ENCODE measurements around the gene MAP3K5.
"Not testable (repeated sequence)": the region's sequence is repeated elsewhere in the genome, so short reads cannot be mapped to it uniquely, and the experiment has no call there.

The MAP3K5 gene

DNA sequence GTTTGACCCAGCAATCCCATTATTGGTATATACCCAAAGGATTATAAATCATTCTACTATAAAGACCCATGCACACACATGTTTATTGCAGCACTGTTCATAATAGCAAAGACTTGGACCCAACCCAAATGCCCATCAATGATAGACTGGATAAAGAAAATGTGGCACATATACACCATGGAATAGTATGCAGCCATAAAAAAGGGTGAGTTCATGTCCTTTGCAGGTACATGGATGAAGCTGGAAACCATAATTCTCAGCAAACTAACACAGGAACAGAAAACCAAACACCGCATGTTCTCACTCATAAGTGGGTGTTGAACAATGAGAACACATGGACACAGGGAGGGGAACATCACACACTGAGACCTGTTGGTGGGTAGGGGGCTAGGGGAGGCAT, 104.4 kb downstream of the MAP3K5 start:
- WGBS (ENCODE audit: extremely low coverage, insufficient coverage, insufficient read length): no CpG with 5 or more reads among the region's 1 CpG

DNA sequence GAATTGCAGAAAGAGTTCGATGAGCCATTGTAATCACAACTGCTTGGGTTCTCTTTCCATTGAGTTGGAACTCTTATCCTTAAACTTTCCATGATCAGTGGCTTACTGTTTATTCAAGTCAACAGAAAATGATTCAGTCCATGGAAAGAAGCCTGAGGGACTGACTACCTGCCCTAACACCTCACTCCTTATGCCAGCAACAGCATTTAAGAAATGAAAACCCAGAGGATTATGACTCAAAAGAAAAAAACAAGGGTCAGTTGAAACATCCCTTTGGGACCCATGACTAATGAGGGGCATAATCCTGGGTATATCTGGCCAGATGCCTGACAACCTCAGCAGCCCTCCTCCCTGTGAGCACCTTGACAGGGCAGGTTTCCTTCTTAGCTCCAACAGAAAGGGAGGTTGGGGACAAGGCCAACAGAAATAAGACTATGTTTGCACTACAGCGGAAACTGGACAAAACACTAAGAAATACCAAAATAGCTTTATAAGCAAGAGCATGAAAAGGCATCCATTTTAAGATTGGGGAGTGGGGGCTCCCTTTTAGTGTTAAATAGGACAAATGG, 106.7 kb downstream of the MAP3K5 start:
- no peak overlapping the region for H3K4me3 ChIP-seq (ENCODE audit: low read depth, low read length)
- no peak overlapping the region for H2AK5ac ChIP-seq (ENCODE audit: low read length)
- no peak overlapping the region for H3K9ac ChIP-seq (ENCODE audit: low read length)
- WGBS (ENCODE audit: extremely low coverage, insufficient coverage, insufficient read length): no CpG with 5 or more reads among the region's 2 CpGs
- no peak overlapping the region for H2AFZ ChIP-seq (ENCODE audit: insufficient read depth, low read length, poor library complexity)
- H3K23ac ChIP-seq (ENCODE audit: low read length): no peak overlapping the region
- no peak overlapping the region for H2BK120ac ChIP-seq (ENCODE audit: insufficient read depth, low read length, poor library complexity)
- no peak overlapping the region for H3K4me2 ChIP-seq (ENCODE audit: low read length)
- no peak overlapping the region for H3K27ac ChIP-seq (ENCODE audit: low read depth, low read length)
- H3K4me1 ChIP-seq (ENCODE audit: control insufficient read depth in 1 of 2, insufficient read depth in 2 of 2, low read length in 2 of 2): no peaks in the 10 kb centered on the region
- no peaks in the 10 kb centered on the region for H3K79me2 ChIP-seq (ENCODE audit: control insufficient read depth, insufficient read depth, low read length, poor library complexity)
- no peaks in the 10 kb centered on the region for H3K36me3 ChIP-seq (ENCODE audit: control insufficient read depth in 1 of 2, insufficient read depth in 2 of 2, low read length in 2 of 2)
- no peak overlapping the region for H4K12ac ChIP-seq (ENCODE audit: low read depth, low read length)
- H3K18ac ChIP-seq (ENCODE audit: low read length): no peak overlapping the region
- H3K14ac ChIP-seq (ENCODE audit: low read length): no peak overlapping the region
- no peak overlapping the region for H2BK12ac ChIP-seq (ENCODE audit: low read length)
- H3K4ac ChIP-seq (ENCODE audit: low read depth, low read length): no peak overlapping the region
- no peaks in the 10 kb centered on the region for H3K27me3 ChIP-seq (ENCODE audit: insufficient read depth, low read length)
- no peaks in the 10 kb centered on the region for H3K9me3 ChIP-seq (ENCODE audit: insufficient read depth, low read depth, low read length)
- H4K8ac ChIP-seq (ENCODE audit: low read depth, low read length): no peak overlapping the region
- no peak for DNase-seq
- no peak overlapping the region for H2BK5ac ChIP-seq (ENCODE audit: low read depth, low read length, poor library complexity)
- H4K91ac ChIP-seq (ENCODE audit: low read depth, low read length): no peak overlapping the region
- H3K79me1 ChIP-seq (ENCODE audit: low read length): no peaks in the 10 kb centered on the region

More for the DNA sequence above, 104.4 kb downstream of the MAP3K5 start:
- H3K27me3 ChIP-seq (ENCODE audit: insufficient read depth, low read length); H2BK12ac ChIP-seq (ENCODE audit: low read length); H2BK120ac ChIP-seq (ENCODE audit: insufficient read depth, low read length, poor library complexity); H3K18ac ChIP-seq (ENCODE audit: low read length); H3K36me3 ChIP-seq (ENCODE audit: control insufficient read depth in 1 of 2, insufficient read depth in 2 of 2, low read length in 2 of 2); H2AK5ac ChIP-seq (ENCODE audit: low read length); H3K4me2 ChIP-seq (ENCODE audit: low read length); H4K12ac ChIP-seq (ENCODE audit: low read depth, low read length); H2AFZ ChIP-seq (ENCODE audit: insufficient read depth, low read length, poor library complexity); H3K79me1 ChIP-seq (ENCODE audit: low read length); H3K9ac ChIP-seq (ENCODE audit: low read length); H3K27ac ChIP-seq (ENCODE audit: low read depth, low read length); H3K4me3 ChIP-seq (ENCODE audit: low read depth, low read length); H3K79me2 ChIP-seq (ENCODE audit: control insufficient read depth, insufficient read depth, low read length, poor library complexity); H4K91ac ChIP-seq (ENCODE audit: low read depth, low read length); H3K14ac ChIP-seq (ENCODE audit: low read length); H3K4ac ChIP-seq (ENCODE audit: low read depth, low read length); H2BK5ac ChIP-seq (ENCODE audit: low read depth, low read length, poor library complexity); H3K4me1 ChIP-seq (ENCODE audit: control insufficient read depth in 1 of 2, insufficient read depth in 2 of 2, low read length in 2 of 2); H3K9me3 ChIP-seq (ENCODE audit: insufficient read depth, low read depth, low read length); DNase-seq; H4K8ac ChIP-seq (ENCODE audit: low read depth, low read length); H3K23ac ChIP-seq (ENCODE audit: low read length): not testable (repeated sequence)

DNA sequence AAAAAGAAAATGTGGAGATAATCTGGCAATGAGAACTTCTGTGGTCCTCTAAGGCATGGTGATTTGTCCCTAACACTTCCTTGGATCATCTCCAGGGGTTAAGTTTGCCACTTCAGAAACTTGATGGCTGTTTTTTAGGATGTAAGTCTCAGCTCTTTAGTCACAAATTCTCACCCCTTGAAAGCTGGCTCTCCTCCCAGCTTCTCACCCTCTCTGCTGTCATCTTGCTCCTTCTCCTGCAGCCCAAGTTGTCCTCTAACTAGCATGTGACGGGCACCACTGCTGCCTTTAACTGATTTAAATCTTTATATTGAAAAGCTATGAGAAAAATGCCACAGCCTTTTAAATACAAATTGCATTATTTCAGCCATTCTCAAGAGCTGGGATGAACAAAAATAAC, 107.8 kb downstream of the MAP3K5 start:
- WGBS (ENCODE audit: extremely low coverage, insufficient coverage, insufficient read length): no CpG with 5 or more reads among the region's 1 CpG
- H3K14ac ChIP-seq (ENCODE audit: low read length): no peak overlapping the region

DNA sequence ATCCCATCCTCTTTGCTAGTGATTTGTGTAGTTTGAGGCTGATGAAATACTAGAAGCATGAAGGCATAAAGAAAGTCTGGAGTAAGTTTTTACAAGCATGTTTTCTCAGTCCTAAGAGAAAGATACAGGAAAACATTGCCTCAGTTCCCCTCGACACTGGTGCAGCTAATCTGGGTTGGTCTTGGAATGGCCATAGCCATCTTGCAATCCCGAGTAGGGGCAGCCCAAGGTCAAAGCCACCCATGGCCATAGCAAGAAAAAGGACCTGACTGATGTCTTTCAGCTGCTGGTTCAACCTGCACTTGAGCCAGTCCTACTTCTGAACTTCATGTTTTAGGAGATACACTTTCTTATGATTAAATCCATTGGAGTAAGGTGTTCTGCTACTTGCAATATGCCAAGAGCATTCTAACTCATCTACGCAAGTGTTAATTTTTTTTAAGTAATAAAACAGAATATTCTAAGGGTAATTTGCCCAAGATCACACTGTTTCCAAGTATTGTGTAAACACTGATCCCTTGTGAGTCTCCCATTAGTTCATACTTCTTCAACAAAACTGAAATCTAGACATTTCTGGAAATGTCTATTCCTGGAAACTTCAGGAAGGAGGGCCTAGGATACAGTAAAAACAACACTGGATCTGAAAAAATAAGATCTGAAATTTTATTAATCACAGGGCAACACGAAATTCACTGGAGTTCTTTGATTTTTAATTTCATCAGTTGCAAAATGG, 108.9 kb downstream of the MAP3K5 start:
- Histone ChIP-seq H2AFZ (ENCODE audit: insufficient read depth, low read length, poor library complexity) (no peak overlapping the region), H4K12ac (ENCODE audit: low read depth, low read length) (no peak overlapping the region), H3K27ac (ENCODE audit: low read depth, low read length) (no peak overlapping the region), H3K79me2 (ENCODE audit: control insufficient read depth, insufficient read depth, low read length, poor library complexity) (no peaks in the 10 kb centered on the region), H3K27me3 (ENCODE audit: insufficient read depth, low read length) (no peaks in the 10 kb centered on the region), H3K18ac (ENCODE audit: low read length) (no peak overlapping the region), H2AK5ac (ENCODE audit: low read length) (no peak overlapping the region), H4K8ac (ENCODE audit: low read depth, low read length) (no peak overlapping the region), H2BK120ac (ENCODE audit: insufficient read depth, low read length, poor library complexity) (no peak overlapping the region), H3K9me3 (ENCODE audit: insufficient read depth, low read depth, low read length) (no peaks in the 10 kb centered on the region), H3K79me1 (ENCODE audit: low read length) (no peaks in the 10 kb centered on the region), H3K14ac (ENCODE audit: low read length) (no peak overlapping the region), H3K9ac (ENCODE audit: low read length) (no peak overlapping the region), H3K4ac (ENCODE audit: low read depth, low read length) (no peak overlapping the region), H3K4me1 (ENCODE audit: control insufficient read depth in 1 of 2, insufficient read depth in 2 of 2, low read length in 2 of 2) (no peaks in the 10 kb centered on the region), H3K4me2 (ENCODE audit: low read length) (no peak overlapping the region), H2BK5ac (ENCODE audit: low read depth, low read length, poor library complexity) (no peak overlapping the region), H2BK12ac (ENCODE audit: low read length) (no peak overlapping the region), H3K36me3 (ENCODE audit: control insufficient read depth in 1 of 2, insufficient read depth in 2 of 2, low read length in 2 of 2) (no peaks in the 10 kb centered on the region), H3K4me3 (ENCODE audit: low read depth, low read length) (no peak overlapping the region), H4K91ac (ENCODE audit: low read depth, low read length) (no peak overlapping the region), H3K23ac (ENCODE audit: low read length) (no peak overlapping the region)
- no CpG with 5 or more reads among the region's 4 CpGs for WGBS (ENCODE audit: extremely low coverage, insufficient coverage, insufficient read length)
- DNase-seq: no peak

More for the DNA sequence above, 107.8 kb downstream of the MAP3K5 start:
- no peaks in the 10 kb centered on the region for H3K36me3 ChIP-seq (ENCODE audit: control insufficient read depth in 1 of 2, insufficient read depth in 2 of 2, low read length in 2 of 2)
- no peak overlapping the region for H4K91ac ChIP-seq (ENCODE audit: low read depth, low read length)
- DNase-seq: no peak
- no peak overlapping the region for H4K8ac ChIP-seq (ENCODE audit: low read depth, low read length)
- no peak overlapping the region for H4K12ac ChIP-seq (ENCODE audit: low read depth, low read length)
- H3K9me3 ChIP-seq (ENCODE audit: insufficient read depth, low read depth, low read length): no peaks in the 10 kb centered on the region
- H3K27ac ChIP-seq (ENCODE audit: low read depth, low read length): no peak overlapping the region
- no peaks in the 10 kb centered on the region for H3K79me2 ChIP-seq (ENCODE audit: control insufficient read depth, insufficient read depth, low read length, poor library complexity)
- no peak overlapping the region for H3K4ac ChIP-seq (ENCODE audit: low read depth, low read length)
- no peak overlapping the region for H3K4me2 ChIP-seq (ENCODE audit: low read length)
- H2BK120ac ChIP-seq (ENCODE audit: insufficient read depth, low read length, poor library complexity): no peak overlapping the region
- no peaks in the 10 kb centered on the region for H3K27me3 ChIP-seq (ENCODE audit: insufficient read depth, low read length)
- no peak overlapping the region for H2BK5ac ChIP-seq (ENCODE audit: low read depth, low read length, poor library complexity)
- H3K23ac ChIP-seq (ENCODE audit: low read length): no peak overlapping the region
- H2BK12ac ChIP-seq (ENCODE audit: low read length): no peak overlapping the region
- H3K4me3 ChIP-seq (ENCODE audit: low read depth, low read length): no peak overlapping the region
- H3K18ac ChIP-seq (ENCODE audit: low read length): no peak overlapping the region
- no peak overlapping the region for H2AFZ ChIP-seq (ENCODE audit: insufficient read depth, low read length, poor library complexity)
- no peaks in the 10 kb centered on the region for H3K79me1 ChIP-seq (ENCODE audit: low read length)
- H3K9ac ChIP-seq (ENCODE audit: low read length): no peak overlapping the region
- H3K4me1 ChIP-seq (ENCODE audit: control insufficient read depth in 1 of 2, insufficient read depth in 2 of 2, low read length in 2 of 2): no peaks in the 10 kb centered on the region
- no peak overlapping the region for H2AK5ac ChIP-seq (ENCODE audit: low read length)

All from trophoblast cell (in vitro differentiated cells and primary cell).